SH-SY5Y (cell line): ENCODE measurements around the gene NFIA.

Experiments
- GATA2 ChIP-seq: IDR thresholded peaks from 2 replicates; pipeline ENCODE4 v1.6.1; 2011; ENCODE audit warnings: mild to moderate bottlenecking, low read depth, low read length
- GATA3 ChIP-seq: IDR thresholded peaks from 2 replicates; pipeline ENCODE4 v1.6.1; 2011; ENCODE audit warnings: low read depth, mild to moderate bottlenecking, low read length, moderate library complexity

DNA sequence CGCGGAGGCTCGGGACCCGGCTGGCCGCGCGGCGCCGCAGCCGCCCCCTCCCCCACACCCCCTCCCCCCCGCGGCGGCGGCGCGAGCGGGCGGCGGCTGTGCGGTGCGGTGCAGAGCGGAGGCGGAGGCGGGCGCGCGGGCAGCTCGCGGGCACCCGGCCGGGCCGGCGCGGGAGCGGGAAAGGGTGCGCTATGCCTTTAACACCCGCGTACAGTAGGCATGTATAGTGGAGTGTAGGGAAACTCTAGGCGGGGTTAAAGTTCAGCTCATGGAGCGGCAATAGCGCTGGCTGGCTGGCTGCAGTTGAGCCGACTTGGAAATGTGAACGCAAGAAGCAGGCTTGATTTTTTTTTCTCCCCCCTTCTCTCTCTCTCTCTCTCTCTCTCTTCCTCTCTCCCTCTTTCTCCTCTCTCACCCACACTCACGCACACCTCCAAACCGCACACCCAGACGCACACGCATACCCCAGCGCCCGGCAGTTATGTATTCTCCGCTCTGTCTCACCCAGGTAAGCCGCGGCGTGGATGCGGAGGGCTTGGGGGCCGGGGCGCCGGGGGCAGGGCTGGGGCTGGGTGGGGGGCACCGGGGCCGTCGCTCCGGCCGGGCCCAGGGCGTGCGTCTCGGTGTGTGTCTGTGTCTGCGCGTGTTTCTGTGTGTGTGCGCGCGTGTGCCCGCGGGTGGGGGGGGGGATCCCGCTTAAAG is at the start of gene NFIA:
- TF ChIP-seq GATA2 (no peak), GATA3 (no peak)
